LNCAP (cell line): ENCODE measurements around the gene SPATA12.

ENCODE experiments used
- CTCF ChIP-seq: fragments of 450-650 bp; IDR thresholded peaks from 2 replicates; pipeline ENCODE4 v1.5.1; 2017; ENCODE audit warnings: mild to moderate bottlenecking

Gene SPATA12

GRCh38 chr3:57038466-57039164 lies 21.8 kb upstream of the SPATA12 start:
- no peak for TF ChIP-seq CTCF

GRCh38 chr3:57041674-57042073 lies 18.8 kb upstream of the SPATA12 start:
- no peak for TF ChIP-seq CTCF

- no peak for TF ChIP-seq CTCF
These were observed 16.9 kb upstream of the SPATA12 start for GRCh38 chr3:57043518-57043917.

- no peak for TF ChIP-seq CTCF
These were observed 14.2 kb upstream of the SPATA12 start for GRCh38 chr3:57046101-57046765.

- TF ChIP-seq CTCF = no peak
These were observed 12.3 kb upstream of the SPATA12 start for GRCh38 chr3:57048052-57048671.

GRCh38 chr3:57048728-57049127 lies 11.7 kb upstream of the SPATA12 start:
- no peak for TF ChIP-seq CTCF

GRCh38 chr3:57052662-57053061 lies 7.8 kb upstream of the SPATA12 start:
- TF ChIP-seq CTCF = no peak
